Measurements from ENCODE around the gene KRAS.

DNA sequence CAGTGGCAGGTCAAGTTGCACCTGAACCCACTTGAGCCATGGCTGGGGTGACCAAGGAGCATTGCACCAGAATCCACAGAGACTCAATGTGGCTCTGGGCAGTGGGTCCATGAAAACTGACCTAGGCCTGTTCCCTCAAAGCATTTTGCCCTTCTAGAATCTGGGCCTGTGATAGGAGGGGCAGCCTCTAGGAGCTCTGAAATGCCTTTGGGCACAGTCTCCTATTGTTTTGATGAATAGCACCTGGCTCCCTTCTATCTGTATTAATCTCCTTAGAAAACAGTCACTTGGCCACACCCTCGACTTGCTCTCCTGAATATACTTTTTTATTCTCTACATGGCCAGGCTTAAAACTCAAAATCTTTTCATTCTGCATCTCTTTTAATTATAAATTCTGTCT is 14.1 kb upstream of the KRAS start:
- TF ChIP-seq, protein P1, sequence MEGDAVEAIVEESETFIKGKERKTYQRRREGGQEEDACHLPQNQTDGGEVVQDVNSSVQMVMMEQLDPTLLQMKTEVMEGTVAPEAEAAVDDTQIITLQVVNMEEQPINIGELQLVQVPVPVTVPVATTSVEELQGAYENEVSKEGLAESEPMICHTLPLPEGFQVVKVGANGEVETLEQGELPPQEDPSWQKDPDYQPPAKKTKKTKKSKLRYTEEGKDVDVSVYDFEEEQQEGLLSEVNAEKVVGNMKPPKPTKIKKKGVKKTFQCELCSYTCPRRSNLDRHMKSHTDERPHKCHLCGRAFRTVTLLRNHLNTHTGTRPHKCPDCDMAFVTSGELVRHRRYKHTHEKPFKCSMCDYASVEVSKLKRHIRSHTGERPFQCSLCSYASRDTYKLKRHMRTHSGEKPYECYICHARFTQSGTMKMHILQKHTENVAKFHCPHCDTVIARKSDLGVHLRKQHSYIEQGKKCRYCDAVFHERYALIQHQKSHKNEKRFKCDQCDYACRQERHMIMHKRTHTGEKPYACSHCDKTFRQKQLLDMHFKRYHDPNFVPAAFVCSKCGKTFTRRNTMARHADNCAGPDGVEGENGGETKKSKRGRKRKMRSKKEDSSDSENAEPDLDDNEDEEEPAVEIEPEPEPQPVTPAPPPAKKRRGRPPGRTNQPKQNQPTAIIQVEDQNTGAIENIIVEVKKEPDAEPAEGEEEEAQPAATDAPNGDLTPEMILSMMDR (conservative IDR thresholded peaks at IDR 0.05), result no peak
- TF ChIP-seq EZH2 (IDR thresholded peaks at IDR 0.05; ENCODE audit: low read depth), result no peak

Measured in PC-9 (cell line).